Osteoblast (primary cell): ENCODE results near the gene DNMT1. TPM values are rescaled to one million over a fixed set of nuclear protein-coding genes. Genes with fewer than 3 reads are reported as not detected.

Source experiments
- DNase-seq: peaks from one replicate; pipeline ENCODE4 v3.0.0; 2011; ENCODE audit warnings: low spot score, mixed read lengths; ENCODE audit not compliant: insufficient read length; ENCODE audit errors: missing footprints
- H2AFZ ChIP-seq: 2 replicates; pipeline ENCODE4 v1.6.0; 2011; ENCODE audit warnings: mild to moderate bottlenecking, low read length
- H3K27ac ChIP-seq: 2 replicates; pipeline ENCODE4 v1.5.1; 2011; ENCODE audit warnings: mild to moderate bottlenecking, low read depth, low read length, moderate library complexity
- H3K27me3 ChIP-seq: 2 replicates; pipeline ENCODE4 v1.6.0; 2012; ENCODE audit warnings: mild to moderate bottlenecking, control low read depth, inconsistent platforms, low read length, moderate library complexity; ENCODE audit not compliant: insufficient read depth
- H3K36me3 ChIP-seq: 2 replicates; pipeline ENCODE4 v1.5.1; 2011; ENCODE audit warnings: mild to moderate bottlenecking, low read length, control low read depth, moderate library complexity; ENCODE audit not compliant: insufficient read depth
- H3K4me1 ChIP-seq: 2 replicates; pipeline ENCODE4 v1.5.1; 2011; ENCODE audit warnings: mild to moderate bottlenecking, low read length, control low read depth, moderate library complexity; ENCODE audit not compliant: insufficient read depth
- H3K4me2 ChIP-seq: 2 replicates; pipeline ENCODE4 v1.6.0; 2011; ENCODE audit warnings: mild to moderate bottlenecking, low read length; ENCODE audit not compliant: insufficient read depth
- H3K4me3 ChIP-seq: fragments of 200-600 bp; sonication (generic); 3 replicates; pipeline ENCODE4 v1.5.1; 2012; ENCODE audit warnings: mild to moderate bottlenecking, low read length, inconsistent platforms; ENCODE audit not compliant: insufficient read depth
- H3K79me2 ChIP-seq: 2 replicates; pipeline ENCODE4 v1.6.0; 2012; ENCODE audit warnings: mild to moderate bottlenecking, low read length, control low read depth, inconsistent platforms; ENCODE audit not compliant: insufficient read depth
- H3K9me3 ChIP-seq: 2 replicates; pipeline ENCODE4 v1.5.1; 2011; ENCODE audit warnings: low read depth, low read length, control low read depth
- H4K20me1 ChIP-seq: 2 replicates; pipeline ENCODE4 v1.6.0; 2012; ENCODE audit warnings: mild to moderate bottlenecking, low read length, control low read depth; ENCODE audit not compliant: insufficient read depth
- total RNA-seq: library from RNA; depleted of rRNA; stranded (reverse); fragments of >200 nt; gene quantifications from 2 replicates; pipeline ENCODE4 v1.2.3, GENCODE V29; 2012
- TF ChIP-seq, protein P1 (sequence below): IDR thresholded peaks from 2 replicates; pipeline ENCODE4 v1.5.1; 2011; ENCODE audit warnings: mild to moderate bottlenecking, low read depth, low read length, moderate library complexity; ENCODE audit errors: extremely low read depth

DNMT1 gene
- total RNA-seq, 1 donor, result 33.7 TPM

DNA sequence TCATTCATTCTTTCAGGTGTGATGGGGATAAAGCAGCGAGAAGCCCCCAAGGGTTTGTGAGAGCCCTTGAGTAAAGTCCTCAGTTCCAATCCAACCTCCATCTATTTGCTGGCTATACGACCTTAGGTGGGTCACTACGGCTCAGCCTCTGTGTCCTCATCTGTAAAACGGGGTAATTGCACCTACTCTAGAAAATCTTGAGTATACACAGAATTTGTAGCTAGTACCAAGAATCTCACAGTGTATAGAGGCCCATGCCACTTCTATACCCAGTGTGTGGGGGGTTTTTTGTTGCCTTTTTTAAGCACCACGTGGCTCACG, 406 bp upstream of the DNMT1 start:
- TF ChIP-seq, protein P1, sequence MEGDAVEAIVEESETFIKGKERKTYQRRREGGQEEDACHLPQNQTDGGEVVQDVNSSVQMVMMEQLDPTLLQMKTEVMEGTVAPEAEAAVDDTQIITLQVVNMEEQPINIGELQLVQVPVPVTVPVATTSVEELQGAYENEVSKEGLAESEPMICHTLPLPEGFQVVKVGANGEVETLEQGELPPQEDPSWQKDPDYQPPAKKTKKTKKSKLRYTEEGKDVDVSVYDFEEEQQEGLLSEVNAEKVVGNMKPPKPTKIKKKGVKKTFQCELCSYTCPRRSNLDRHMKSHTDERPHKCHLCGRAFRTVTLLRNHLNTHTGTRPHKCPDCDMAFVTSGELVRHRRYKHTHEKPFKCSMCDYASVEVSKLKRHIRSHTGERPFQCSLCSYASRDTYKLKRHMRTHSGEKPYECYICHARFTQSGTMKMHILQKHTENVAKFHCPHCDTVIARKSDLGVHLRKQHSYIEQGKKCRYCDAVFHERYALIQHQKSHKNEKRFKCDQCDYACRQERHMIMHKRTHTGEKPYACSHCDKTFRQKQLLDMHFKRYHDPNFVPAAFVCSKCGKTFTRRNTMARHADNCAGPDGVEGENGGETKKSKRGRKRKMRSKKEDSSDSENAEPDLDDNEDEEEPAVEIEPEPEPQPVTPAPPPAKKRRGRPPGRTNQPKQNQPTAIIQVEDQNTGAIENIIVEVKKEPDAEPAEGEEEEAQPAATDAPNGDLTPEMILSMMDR, result no peak
- peak overlapping the region; percentile 69 for H3K27ac ChIP-seq
- peak; percentile 39 for DNase-seq
- no peaks in the 10 kb centered on the region for H3K9me3 ChIP-seq
- peak overlapping the region; percentile 79 for H2AFZ ChIP-seq
- no peaks in the 10 kb centered on the region for H3K27me3 ChIP-seq
- H3K79me2 ChIP-seq, result peaks cover 42% of the 10 kb centered on the region
- peaks cover 26% of the 10 kb centered on the region for H3K4me1 ChIP-seq
- H4K20me1 ChIP-seq, result peaks cover 22% of the 10 kb centered on the region
- H3K4me2 ChIP-seq, result peak overlapping the region; percentile 100
- H3K36me3 ChIP-seq, result peaks cover 6% of the 10 kb centered on the region
- peak overlapping the region; percentile 97 for H3K4me3 ChIP-seq

DNA sequence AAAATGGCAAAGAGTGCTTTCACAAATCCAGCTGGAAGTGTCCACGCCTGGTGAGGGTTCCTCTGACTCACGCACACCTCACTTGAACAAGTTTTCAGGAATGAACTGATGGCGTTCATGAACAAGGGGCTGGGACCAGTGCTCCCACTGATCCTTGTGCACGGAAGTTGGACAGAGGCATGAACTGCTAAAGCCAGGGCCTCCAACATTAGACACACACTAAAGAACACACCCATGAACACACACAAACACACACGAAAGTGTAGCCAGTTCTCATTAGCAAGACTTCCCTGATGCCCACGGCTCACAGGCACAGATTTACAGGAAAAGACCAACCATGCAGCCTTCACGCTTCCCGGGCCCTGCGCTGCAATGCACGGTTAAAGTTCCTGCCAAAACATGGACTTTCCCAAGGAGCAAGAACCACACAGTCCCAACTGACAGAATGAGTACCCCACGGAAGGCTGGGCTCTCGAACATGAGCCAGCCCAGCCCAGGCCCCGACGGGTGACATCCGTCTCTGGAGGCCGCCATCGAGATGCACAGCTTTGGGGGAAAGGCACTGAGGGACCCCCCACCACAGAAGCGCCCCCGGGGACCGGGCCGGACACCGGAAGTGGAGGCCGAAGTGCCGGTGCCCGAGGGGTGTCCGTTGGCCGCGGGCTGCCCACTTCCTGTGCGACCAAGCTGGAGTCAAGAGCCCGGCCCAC, 808 bp downstream of the DNMT1 start:
- Histone ChIP-seq H3K4me1 (peaks cover 26% of the 10 kb centered on the region), H3K27ac (peak overlapping the region; percentile 69), H2AFZ (peak overlapping the region; percentile 79), H3K27me3 (no peaks in the 10 kb centered on the region), H4K20me1 (peaks cover 29% of the 10 kb centered on the region), H3K4me3 (peak overlapping the region; percentile 97), H3K9me3 (no peaks in the 10 kb centered on the region), H3K79me2 (peaks cover 54% of the 10 kb centered on the region), H3K4me2 (peak overlapping the region; percentile 100), H3K36me3 (peaks cover 8% of the 10 kb centered on the region)
- TF ChIP-seq, protein P1, result no peak
- peak; percentile 73 for DNase-seq

DNA sequence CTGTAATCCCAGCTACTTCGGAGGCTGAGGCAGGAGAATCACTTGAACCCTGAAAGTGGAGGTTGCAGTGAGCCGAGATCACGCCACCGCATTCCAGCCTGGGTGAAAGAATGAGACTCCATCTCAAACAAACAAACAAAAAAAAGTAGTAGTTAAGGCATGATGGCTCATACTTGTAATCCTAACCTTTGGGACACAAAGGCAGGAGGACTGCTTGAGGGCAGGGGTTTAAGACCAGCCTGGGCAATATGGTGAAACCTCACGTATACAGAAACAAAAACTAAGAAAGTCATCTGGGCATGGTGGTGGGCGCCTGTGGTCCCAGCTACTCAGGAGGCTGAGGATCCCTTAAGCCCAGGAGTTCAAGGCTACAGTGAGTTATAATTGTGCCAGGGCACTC, 1.8 kb downstream of the DNMT1 start:
- TF ChIP-seq, protein P1, result no peak
- Histone ChIP-seq H4K20me1 (peaks cover 34% of the 10 kb centered on the region), H3K9me3 (no peaks in the 10 kb centered on the region), H3K79me2 (peaks cover 64% of the 10 kb centered on the region), H3K4me1 (peaks cover 26% of the 10 kb centered on the region), H3K27ac (peak overlapping the region; percentile 69), H3K4me3 (no peak overlapping the region), H3K27me3 (no peaks in the 10 kb centered on the region), H3K4me2 (peak overlapping the region; percentile 100), H3K36me3 (peaks cover 13% of the 10 kb centered on the region), H2AFZ (no peak overlapping the region)
- no peak for DNase-seq

DNA sequence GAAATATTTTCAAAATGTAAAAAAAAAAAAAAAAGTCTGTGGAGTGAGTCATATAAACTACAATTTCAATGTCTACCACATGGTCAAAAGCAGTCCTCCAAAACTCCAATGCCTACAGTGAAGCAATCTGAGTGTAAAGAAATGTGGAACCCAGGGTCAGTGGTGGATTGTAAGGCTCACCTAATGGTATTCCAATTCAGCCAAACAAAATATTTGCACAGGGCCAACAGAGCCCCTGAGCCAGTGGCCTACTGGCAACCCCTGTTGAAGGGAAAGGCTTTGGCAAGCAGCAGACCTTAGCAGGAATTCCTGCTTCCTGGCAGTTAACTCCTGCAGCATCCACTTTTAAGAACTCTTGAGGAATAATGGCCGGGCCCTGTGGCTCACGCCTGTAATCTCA, 3.4 kb downstream of the DNMT1 start:
- Histone ChIP-seq H3K27me3 (no peaks in the 10 kb centered on the region), H3K4me3 (no peak overlapping the region), H3K4me2 (peak overlapping the region; percentile 19), H3K36me3 (peaks cover 19% of the 10 kb centered on the region), H3K79me2 (peaks cover 80% of the 10 kb centered on the region), H2AFZ (no peak overlapping the region), H3K4me1 (peaks cover 26% of the 10 kb centered on the region), H3K9me3 (no peaks in the 10 kb centered on the region), H3K27ac (peak overlapping the region; percentile 17), H4K20me1 (peaks cover 37% of the 10 kb centered on the region)
- DNase-seq, result peak; percentile 91
- TF ChIP-seq, protein P1, result no peak
